ENCODE measurements around the gene TMC7. TPM values are rescaled to one million over a fixed set of nuclear protein-coding genes. Genes with fewer than 3 reads are reported as not detected.
A peak's percentile ranks its signal among the peaks of the same experiment; 100 is the strongest.

TMC7 gene
- total RNA-seq, 3 donors from 2014 or later: 0.64 to 1.3 (median 0.73) TPM

DNA sequence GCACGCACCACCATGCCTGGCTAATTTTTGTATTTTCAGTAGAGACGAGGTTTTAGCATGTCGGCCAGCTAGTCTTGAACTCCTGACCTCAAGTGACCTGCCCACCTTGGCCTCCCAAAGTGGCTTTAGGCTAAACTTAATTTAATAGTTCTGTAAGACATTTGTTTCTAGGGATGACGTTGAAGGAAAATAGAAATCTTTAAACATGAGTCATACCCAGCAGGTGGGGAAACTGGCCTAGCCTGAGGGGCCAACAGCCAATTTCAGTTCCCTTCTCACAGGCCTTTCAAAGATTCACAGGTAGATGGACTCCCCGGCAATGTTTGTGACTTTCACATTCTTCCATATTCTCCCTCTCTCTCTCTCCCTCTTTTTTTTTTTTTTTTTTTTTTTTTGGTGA is 111.9 kb downstream of the TMC7 start:
- TF ChIP-seq, protein P1, sequence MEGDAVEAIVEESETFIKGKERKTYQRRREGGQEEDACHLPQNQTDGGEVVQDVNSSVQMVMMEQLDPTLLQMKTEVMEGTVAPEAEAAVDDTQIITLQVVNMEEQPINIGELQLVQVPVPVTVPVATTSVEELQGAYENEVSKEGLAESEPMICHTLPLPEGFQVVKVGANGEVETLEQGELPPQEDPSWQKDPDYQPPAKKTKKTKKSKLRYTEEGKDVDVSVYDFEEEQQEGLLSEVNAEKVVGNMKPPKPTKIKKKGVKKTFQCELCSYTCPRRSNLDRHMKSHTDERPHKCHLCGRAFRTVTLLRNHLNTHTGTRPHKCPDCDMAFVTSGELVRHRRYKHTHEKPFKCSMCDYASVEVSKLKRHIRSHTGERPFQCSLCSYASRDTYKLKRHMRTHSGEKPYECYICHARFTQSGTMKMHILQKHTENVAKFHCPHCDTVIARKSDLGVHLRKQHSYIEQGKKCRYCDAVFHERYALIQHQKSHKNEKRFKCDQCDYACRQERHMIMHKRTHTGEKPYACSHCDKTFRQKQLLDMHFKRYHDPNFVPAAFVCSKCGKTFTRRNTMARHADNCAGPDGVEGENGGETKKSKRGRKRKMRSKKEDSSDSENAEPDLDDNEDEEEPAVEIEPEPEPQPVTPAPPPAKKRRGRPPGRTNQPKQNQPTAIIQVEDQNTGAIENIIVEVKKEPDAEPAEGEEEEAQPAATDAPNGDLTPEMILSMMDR (IDR thresholded peaks at IDR 0.05): no peak
- TF ChIP-seq POLR2AphosphoS5 (IDR thresholded peaks at IDR 0.05): no peak
- TF ChIP-seq POLR2A (IDR thresholded peaks at IDR 0.05): no peak
- Histone ChIP-seq H3K27me3 (no peaks in the 10 kb centered on the region), H3K9me3 (no peaks in the 10 kb centered on the region), H3K27ac (peak overlapping the region in 1 of 2 donors; percentile 60), H3K4me1 (no peaks in the 10 kb centered on the region), H3K4me3 (no peak overlapping the region), H3K36me3 (no peaks in the 10 kb centered on the region)
- DNase-seq (ENCODE audit: low spot score in 2 of 2): peak in 1 of 2 donors; percentile 71
- intact Hi-C loops (cut with DNase I; ENCODE audit: low total_unique reads): no loop called here

DNA sequence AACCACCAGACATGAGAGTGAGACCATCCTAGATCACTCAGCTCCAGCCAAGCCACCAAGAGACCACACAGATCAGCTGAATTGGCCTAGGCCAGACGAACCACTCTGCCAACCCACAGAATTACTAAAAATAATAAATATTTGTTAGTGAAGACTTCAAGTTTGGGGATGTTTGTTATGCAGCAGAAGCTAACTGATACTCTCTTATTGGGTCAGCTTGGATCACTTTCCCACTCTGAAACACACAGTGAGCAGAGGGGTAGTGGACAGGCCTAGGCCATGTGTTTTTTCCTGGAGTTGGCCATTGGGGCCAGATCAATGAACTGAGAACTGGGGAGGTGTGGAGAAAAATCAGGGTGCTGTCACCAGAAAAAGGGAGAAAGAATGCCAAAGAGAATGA is 114.4 kb downstream of the TMC7 start:
- intact Hi-C loops (cut with DNase I; ENCODE audit: low total_unique reads): no loop called here
- no peaks in the 10 kb centered on the region for H3K27me3 ChIP-seq
- no peak overlapping the region for H3K4me3 ChIP-seq
- no peaks in the 10 kb centered on the region for H3K4me1 ChIP-seq
- TF ChIP-seq, protein P1 (IDR thresholded peaks at IDR 0.05): no peak
- TF ChIP-seq POLR2A (IDR thresholded peaks at IDR 0.05): no peak
- no peak for TF ChIP-seq POLR2AphosphoS5 (IDR thresholded peaks at IDR 0.05)
- no peak overlapping the region for H3K27ac ChIP-seq
- H3K9me3 ChIP-seq: no peaks in the 10 kb centered on the region
- no peaks in the 10 kb centered on the region for H3K36me3 ChIP-seq
- no peak for DNase-seq (ENCODE audit: low spot score in 2 of 2)

DNA sequence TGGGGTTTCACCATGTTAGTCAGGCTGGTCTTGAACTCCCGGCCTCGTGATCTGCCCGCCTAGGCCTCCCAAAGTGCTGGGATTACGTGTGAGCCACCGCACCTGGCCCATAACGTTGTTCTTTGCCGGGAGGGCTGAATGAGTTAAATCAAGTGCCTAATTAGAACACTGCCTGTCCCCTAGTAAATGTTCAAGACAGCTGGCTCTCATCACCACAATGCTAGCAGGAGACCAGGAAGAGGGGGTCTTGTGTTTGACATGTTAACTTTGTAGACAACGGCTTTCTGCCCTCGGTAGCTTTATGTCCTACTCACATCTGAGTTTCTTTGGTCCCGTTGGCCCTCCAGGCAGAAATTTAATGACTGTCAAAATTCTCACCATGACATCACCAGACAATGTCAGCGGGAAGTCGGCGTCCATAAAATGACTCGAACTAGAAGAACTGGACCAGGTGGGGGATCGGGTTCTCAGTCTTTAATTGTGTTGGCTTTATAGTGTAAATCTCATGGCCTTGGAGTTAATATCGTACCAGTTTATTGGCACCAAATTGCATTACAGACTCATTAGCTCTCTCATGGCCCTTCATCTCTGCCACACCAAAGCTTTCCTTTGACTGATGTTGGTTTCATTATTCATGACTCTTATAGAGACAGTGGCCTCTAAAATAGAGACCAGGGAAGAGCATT is 118.6 kb downstream of the TMC7 start:
- H3K36me3 ChIP-seq: no peaks in the 10 kb centered on the region
- H3K4me3 ChIP-seq: no peak overlapping the region
- H3K27me3 ChIP-seq: no peaks in the 10 kb centered on the region
- H3K4me1 ChIP-seq: no peaks in the 10 kb centered on the region
- TF ChIP-seq POLR2AphosphoS5 (IDR thresholded peaks at IDR 0.05) (no peak), POLR2A (IDR thresholded peaks at IDR 0.05) (no peak)
- TF ChIP-seq, protein P1 (IDR thresholded peaks at IDR 0.05): no peak
- intact Hi-C loops (cut with DNase I; ENCODE audit: low total_unique reads): no loop called here
- no peak for DNase-seq (ENCODE audit: low spot score in 2 of 2)
- H3K27ac ChIP-seq: no peak overlapping the region
- H3K9me3 ChIP-seq: no peaks in the 10 kb centered on the region

DNA sequence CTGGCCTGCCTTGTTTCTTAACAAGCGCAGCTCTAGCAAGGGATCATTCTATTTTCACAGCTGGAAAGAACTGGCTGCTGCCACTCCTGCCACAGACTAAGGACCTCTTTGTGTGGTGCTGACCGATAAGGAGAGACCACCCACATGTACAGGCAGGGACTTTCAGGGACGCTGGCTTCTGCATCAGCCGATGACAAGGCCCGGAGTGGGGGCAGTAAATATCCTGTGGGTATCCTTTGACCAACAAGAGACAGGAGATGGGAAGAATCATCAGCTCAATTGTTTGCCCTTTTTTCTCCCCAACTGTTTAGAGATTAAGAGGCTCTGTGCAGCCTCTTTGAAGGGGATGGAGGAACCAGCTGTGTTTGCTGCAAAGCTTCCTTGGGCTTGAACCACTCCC is 120.9 kb downstream of the TMC7 start:
- no peaks in the 10 kb centered on the region for H3K36me3 ChIP-seq
- H3K4me1 ChIP-seq: no peaks in the 10 kb centered on the region
- no peak overlapping the region for H3K4me3 ChIP-seq
- no peak for DNase-seq (ENCODE audit: low spot score in 2 of 2)
- TF ChIP-seq, protein P1 (IDR thresholded peaks at IDR 0.05): no peak
- no peak for TF ChIP-seq POLR2A (IDR thresholded peaks at IDR 0.05)
- no peak for TF ChIP-seq POLR2AphosphoS5 (IDR thresholded peaks at IDR 0.05)
- no peaks in the 10 kb centered on the region for H3K9me3 ChIP-seq
- no peak overlapping the region for H3K27ac ChIP-seq
- intact Hi-C loops (cut with DNase I; ENCODE audit: low total_unique reads): no loop called here
- no peaks in the 10 kb centered on the region for H3K27me3 ChIP-seq

DNA sequence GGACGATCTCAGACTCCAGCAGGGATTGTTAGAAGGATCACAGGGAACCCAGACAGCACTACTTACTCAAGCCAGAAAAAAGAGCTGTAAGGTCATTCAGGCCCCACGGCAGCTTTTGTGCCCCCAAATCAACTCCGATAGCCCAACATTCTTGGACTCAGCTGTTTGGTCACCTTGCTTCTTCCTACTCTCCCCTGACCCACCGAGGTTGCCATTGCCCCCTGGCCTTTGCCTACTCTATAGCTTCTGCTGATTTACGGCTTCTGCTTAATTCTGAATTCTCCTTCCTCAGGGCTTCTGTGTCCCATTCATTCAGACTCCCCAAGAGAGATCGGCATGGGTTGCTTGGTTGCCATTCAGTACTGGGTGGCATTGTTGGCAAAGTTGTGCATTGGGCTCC is 121.4 kb downstream of the TMC7 start:
- Histone ChIP-seq H3K36me3 (no peaks in the 10 kb centered on the region), H3K27me3 (no peaks in the 10 kb centered on the region), H3K4me1 (no peaks in the 10 kb centered on the region), H3K4me3 (no peak overlapping the region), H3K27ac (no peak overlapping the region), H3K9me3 (no peaks in the 10 kb centered on the region)
- no peak for DNase-seq (ENCODE audit: low spot score in 2 of 2)
- TF ChIP-seq POLR2AphosphoS5 (IDR thresholded peaks at IDR 0.05): no peak
- intact Hi-C loops (cut with DNase I; ENCODE audit: low total_unique reads): no loop called here

All from breast epithelium (tissue), 4 donors.